Measurements from ENCODE around the gene BACH2.

DNA sequence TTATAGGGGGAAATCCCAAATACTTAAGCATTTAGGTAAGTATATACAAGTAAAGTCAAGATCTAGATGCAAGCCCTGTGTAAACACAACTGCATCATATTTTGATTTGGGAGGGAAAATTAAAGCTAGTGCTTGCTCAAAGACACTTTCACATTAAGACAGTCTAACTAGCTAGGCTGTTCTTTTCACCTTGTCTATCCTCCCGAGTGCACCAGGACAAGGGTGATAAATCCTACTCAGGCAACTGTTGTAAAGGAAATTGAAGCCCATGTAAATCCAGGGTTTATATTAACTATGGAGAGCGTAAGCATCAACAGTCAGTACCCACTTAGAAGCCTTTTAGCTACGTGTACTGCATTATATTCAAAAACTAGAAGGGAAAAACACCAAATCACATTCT lies 19.3 kb upstream of the BACH2 start:
- no peak for TF ChIP-seq POLR2A (IDR thresholded peaks at IDR 0.05; ENCODE audit: low read depth, low read length)
- TF ChIP-seq POLR2AphosphoS5 (IDR thresholded peaks at IDR 0.05; ENCODE audit: low read depth, low read length) = no peak

All from GM12892 (cell line).